Fibroblast of upper back skin (primary cell): ENCODE results near the gene KIF1B.

ENCODE experiments used
- DNase-seq: peaks from one replicate; pipeline ENCODE4 v3.0.0-alpha.2; 2013

Gene KIF1B

DNA sequence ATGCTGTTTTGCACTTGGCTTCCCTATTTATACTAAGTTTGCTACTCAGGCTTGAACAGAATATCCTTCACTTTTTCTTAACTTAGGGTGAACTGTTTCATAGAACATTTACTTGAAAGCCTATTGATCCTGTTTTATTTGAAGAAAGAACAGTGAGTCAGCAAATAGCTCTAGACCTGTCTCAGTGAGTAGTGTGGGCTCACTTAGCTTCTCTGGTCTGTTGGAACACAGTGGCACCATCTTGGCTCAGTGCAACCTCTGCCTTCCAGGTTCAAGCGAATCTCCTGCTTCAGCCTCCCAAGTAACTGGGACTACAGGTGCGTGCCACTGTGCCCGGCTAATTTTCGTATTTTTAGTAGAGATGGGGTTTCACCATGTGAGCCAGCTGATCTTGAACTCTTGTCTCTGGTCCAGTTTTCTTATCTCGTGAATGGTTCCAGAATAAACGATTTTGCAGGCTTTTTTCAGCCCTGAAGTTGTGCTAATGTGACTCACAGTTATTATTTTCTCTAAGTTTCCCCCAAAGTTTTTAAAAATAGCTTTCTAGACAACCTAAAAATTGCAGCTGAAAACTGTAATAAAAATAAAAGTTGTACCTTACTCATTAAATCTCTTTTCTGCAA lies 76.8 kb downstream of the KIF1B start:
- DNase-seq = no peak

GRCh38 chr1:10288029-10288615 lies 77.8 kb downstream of the KIF1B start:
- DNase-seq = no peak

- DNase-seq = no peak
Observed at GRCh38 chr1:10291705-10292104, 81.3 kb downstream of the KIF1B start.

DNA sequence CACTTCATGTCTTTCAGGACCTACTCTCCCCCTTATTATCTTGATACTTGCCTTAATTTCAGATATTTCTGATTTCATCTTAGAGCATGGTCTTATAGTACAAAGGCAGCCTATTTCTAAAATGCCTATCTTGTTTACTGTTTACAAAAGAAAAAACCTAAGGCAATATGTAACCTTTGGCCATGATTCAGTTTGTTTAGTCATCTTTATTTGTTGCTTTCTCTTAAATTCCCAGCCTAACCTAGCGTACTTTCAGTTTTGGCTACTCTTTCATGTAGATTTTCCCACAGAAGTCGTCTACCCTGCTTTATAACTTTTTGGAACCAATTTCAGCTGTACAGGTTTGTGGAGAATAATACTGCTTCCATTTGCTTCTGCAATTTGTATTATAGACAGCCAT lies 81.8 kb downstream of the KIF1B start:
- no peak for DNase-seq

DNA sequence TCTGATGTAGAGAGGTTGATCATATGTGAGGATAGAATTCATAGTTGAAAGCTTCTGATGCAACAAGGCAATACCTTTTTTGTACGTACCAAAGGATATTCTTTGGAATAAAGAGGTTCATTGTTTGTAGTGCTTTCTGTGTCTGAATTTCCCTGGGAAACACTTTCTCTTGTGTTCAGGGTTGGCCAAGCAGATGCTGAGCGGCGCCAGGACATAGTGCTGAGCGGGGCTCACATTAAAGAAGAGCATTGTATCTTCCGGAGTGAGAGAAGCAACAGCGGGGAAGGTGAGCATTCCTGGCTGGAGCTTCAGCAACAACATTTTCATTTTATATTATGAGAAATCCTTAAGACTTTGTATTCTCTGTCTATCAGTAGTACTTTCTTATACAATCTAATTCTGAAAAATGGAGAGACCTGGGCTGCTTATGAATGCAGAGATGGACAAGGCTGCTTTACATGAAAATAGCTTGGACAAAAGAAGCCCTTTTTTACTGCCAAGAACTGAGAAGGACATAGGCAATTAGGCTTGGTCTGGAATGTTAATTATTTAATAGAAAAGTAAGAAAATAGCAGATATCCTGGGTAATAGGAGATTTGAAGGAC lies 85.2 kb downstream of the KIF1B start:
- no peak for DNase-seq

GRCh38 chr1:10299151-10299550 lies 88.8 kb downstream of the KIF1B start:
- DNase-seq = no peak

DNA sequence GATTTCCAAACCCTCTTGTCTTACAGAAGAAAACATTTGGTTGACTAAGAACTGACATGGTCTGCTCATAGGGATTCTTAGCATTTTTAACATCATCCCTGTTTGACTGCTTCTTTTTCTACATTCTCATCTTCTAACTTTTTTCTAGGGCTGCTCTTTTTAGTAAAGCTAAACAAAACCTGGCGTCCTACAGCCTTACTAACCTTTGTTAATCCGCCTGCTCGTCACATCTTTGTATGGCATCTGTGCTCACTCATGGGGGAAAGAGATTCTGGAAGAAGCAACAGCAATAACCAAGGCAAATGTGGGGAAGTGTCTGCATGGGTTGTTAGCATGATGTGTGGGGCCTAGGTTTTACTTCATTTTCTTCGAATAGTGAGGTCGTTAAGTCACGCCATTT lies 92.0 kb downstream of the KIF1B start:
- no peak for DNase-seq

DNA sequence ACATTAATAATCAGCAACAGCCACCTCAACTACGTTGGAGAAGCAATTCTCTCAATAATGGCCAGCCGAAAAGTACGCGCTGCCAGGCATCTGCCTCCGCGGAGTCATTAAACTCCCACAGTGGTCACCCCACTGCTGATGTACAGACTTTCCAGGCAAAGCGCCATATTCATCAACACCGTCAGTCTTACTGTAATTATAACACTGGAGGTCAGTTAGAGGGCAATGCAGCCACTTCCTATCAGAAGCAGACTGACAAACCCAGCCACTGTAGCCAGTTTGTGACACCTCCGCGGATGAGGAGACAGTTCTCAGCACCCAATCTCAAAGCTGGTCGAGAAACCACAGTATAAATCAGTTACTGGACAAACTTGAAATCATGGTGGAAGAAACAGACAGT lies 93.9 kb downstream of the KIF1B start:
- no peak for DNase-seq

GRCh38 chr1:10306435-10306834 lies 96.1 kb downstream of the KIF1B start:
- DNase-seq = no peak

- DNase-seq = no peak
Observed at GRCh38 chr1:10308001-10308400, 97.6 kb downstream of the KIF1B start.

DNA sequence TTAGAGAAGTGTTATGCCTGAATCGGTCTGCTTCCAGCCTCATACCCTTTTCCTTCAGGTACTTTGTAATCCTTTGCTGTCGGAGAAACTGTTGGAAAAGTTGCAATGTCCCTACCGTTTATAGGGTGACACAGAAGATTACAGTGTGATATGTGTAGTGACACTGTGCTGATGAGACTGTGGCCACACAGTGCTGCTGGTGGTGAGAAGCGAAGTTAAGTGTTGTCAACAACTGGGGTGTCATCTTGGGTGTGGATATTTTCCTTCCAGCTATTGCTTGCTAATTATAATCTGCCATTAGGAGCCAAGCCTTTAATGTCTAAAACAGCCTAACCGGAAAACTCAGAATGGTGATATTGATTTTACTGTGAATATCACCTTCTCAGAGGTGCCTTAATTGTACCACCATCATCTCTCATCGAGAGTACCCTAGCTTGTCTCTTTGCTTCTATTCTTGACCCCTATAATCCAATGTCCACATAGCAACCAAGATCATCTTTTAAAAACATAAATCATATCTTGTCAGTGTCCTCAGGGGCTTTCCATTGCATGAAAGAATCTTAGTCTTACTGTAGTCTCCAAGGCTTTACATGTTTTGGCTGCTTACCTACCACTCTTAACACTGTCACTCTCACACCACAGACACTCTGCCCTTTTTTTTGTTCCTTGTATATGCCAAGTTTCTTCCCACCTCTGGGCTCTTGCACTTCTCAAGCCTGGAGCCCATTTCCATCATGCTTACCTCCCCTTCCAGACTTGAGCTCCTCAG lies 99.1 kb downstream of the KIF1B start:
- DNase-seq = no peak

- DNase-seq = no peak
Observed at GRCh38 chr1:10316752-10317151, 106.4 kb downstream of the KIF1B start.

DNA sequence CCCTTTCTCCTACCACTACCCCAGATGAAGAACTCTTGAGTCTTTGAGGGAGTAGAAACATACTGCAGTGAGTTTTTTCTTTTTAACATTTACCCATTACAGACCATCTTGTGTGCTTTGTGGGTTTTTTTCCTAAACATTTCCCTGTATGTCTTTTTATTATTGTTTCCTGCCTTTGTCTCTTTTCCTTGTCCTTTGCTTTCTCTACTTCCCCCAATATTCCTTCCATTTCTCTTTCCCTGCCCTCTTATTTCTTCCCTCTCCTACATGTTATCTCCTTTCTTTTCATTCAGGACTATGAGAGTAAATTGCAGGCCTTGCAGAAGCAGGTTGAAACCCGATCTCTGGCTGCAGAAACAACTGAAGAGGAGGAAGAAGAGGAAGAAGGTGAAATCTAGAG lies 109.4 kb downstream of the KIF1B start:
- DNase-seq = no peak

- DNase-seq = no peak
Observed at GRCh38 chr1:10320336-10320735, 110.0 kb downstream of the KIF1B start.

- no peak for DNase-seq
Observed at GRCh38 chr1:10322821-10323220, 112.5 kb downstream of the KIF1B start.

DNA sequence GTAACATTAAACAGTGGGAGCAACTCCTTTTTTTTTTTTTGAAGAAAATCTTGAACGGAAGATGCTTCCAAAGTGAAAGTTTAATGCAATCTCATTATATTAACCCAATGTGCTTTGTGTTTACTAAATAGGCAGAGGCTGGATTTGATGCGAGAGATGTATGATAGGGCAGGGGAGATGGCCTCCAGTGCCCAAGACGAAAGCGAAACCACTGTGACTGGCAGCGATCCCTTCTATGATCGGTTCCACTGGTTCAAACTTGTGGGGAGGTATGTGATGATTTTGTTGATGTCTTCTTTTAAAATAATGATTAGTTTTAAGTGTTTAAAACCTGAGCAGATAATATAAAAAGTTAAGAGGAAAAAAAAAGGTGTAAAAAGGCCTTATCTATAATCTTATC lies 114.3 kb downstream of the KIF1B start:
- no peak for DNase-seq

GRCh38 chr1:10325521-10325920 lies 115.2 kb downstream of the KIF1B start:
- no peak for DNase-seq

DNA sequence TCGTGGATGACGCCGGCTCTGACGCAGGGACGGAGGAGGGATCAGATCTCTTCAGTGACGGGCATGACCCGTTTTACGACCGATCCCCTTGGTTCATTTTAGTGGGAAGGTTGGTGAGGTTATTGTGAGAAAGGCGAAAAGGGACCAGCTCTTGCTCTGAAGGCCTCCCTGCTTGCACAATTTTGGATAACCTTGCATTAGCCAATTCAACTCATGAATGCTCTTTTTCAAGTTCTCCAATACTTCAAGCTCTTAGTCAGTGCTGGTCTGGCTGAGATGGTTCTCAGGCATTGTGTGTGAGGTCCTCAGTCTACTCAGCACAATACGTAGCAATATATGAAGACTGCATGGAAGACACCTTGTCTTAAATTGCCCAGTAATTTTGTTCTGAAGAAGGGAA lies 115.9 kb downstream of the KIF1B start:
- no peak for DNase-seq

- no peak for DNase-seq
Observed at GRCh38 chr1:10328180-10328963, 118.0 kb downstream of the KIF1B start.

GRCh38 chr1:10337436-10337835 lies 127.1 kb downstream of the KIF1B start:
- DNase-seq = no peak

- peak; percentile 46 for DNase-seq
Observed at GRCh38 chr1:10338047-10338446, 127.7 kb downstream of the KIF1B start.

DNA sequence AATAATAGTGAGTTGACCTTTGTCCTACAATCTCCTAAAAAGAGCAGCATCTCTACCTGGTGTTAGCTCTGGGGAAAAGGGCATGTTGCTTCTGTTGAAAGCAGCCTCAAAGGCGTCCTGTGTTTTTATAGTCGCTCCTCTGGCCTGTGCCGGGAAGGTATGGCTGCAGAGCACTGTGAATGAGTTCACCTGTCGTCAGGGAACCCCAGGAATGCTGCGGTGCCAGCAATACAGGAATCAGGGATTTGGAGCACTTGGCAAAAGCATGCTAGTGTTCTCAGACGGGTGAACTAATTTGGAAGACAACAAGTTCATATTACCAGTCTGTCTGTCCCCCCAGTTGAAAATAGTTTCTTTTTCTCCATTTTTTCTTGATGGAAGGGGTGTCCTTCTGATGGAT lies 128.2 kb downstream of the KIF1B start:
- no peak for DNase-seq

- DNase-seq = no peak
Observed at GRCh38 chr1:10339036-10339567, 128.7 kb downstream of the KIF1B start.
